Subcutaneous adipose tissue (tissue), 4 donors: ENCODE measurements around the gene MGAT5. TPM values are rescaled to one million over a fixed set of nuclear protein-coding genes. Genes with fewer than 3 reads are reported as not detected.

ENCODE experiments used
- total RNA-seq, 4 donors: library from RNA; depleted of rRNA; stranded (reverse); fragments of >200 nt; gene quantifications; one replicate each; pipeline ENCODE4 v1.1.0, GENCODE V29; 2016
- TF ChIP-seq, protein P1 (sequence below): fragments of 450-650 bp; IDR thresholded peaks from one replicate; pipeline ENCODE4 v1.5.1; 2016; ENCODE audit warnings: low read depth, mild to moderate bottlenecking, control low read depth, antibody characterized with exemption, moderate library complexity

Gene MGAT5
- total RNA-seq, 4 donors from 2014 or later = 22.0 to 42.8 (median 32.2) TPM

DNA sequence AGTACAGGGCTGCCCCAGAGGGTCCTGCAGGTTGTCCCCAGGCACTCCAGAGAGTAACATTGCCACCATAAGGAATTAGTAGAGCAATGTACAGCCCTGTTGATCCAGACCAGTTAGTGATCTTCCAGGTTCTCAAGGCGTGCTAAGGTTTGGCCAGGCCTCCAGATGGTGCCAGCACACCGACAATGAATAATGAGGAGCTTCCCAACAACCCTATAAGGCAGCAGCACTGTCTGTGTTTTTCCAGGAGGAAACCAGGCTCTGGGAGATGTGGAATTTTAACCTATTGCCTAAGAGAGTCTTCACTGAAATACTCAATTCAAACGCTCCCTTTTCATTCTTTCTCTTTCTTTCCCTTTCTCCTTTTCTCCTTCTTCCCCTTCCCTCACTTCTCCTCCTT, 122.1 kb downstream of the MGAT5 start:
- TF ChIP-seq, protein P1, sequence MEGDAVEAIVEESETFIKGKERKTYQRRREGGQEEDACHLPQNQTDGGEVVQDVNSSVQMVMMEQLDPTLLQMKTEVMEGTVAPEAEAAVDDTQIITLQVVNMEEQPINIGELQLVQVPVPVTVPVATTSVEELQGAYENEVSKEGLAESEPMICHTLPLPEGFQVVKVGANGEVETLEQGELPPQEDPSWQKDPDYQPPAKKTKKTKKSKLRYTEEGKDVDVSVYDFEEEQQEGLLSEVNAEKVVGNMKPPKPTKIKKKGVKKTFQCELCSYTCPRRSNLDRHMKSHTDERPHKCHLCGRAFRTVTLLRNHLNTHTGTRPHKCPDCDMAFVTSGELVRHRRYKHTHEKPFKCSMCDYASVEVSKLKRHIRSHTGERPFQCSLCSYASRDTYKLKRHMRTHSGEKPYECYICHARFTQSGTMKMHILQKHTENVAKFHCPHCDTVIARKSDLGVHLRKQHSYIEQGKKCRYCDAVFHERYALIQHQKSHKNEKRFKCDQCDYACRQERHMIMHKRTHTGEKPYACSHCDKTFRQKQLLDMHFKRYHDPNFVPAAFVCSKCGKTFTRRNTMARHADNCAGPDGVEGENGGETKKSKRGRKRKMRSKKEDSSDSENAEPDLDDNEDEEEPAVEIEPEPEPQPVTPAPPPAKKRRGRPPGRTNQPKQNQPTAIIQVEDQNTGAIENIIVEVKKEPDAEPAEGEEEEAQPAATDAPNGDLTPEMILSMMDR = no peak

GRCh38 chr2:134377730-134378129, 123.9 kb downstream of the MGAT5 start:
- TF ChIP-seq, protein P1 = no peak

- TF ChIP-seq, protein P1 = no peak
Measured at GRCh38 chr2:134379293-134379692, 125.4 kb downstream of the MGAT5 start.

DNA sequence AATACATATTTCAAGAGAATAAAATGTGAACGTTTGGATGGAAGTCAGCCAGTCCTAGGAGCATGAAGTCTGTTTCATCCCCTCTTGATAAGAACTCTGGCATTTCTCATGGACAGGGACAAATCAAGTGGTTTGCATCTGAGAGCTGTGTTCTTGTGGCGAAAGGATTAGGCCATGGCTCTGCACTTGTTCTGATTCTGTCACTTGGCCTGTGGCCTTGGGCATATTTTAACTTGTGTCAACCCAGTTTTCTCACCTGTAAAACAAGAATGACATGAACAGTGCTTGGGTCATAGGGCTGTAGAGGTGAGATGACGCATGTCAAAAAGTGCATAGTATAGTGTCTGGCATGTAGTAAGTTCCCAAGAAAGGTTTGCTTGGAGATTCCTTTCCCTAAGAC, 125.8 kb downstream of the MGAT5 start:
- TF ChIP-seq, protein P1 = no peak

- TF ChIP-seq, protein P1 = no peak
Measured at GRCh38 chr2:134381141-134381540, 127.3 kb downstream of the MGAT5 start.

GRCh38 chr2:134384131-134384530, 130.3 kb downstream of the MGAT5 start:
- TF ChIP-seq, protein P1 = no peak

DNA sequence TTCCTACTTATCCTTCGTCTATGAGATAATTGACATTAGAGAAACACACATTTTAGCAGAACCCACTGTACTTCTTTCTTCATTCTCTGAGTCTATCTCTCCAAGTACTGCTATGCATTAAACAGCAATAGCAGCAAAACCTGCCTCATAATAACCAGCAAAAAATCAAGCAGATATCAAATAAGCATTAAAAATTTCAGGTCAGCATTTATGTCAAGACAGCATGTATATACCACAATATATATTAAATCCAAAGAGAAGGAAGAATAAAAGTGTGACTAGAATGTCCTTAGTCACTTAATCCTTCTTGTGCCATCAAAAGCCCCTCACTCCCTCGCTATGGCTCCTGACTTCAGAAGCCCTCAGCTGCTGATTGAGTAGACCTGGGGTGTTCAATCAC, 131.3 kb downstream of the MGAT5 start:
- TF ChIP-seq, protein P1 = no peak

- TF ChIP-seq, protein P1 = no peak
Measured at GRCh38 chr2:134386310-134386709, 132.4 kb downstream of the MGAT5 start.
